NCI-H2171 treated with DMSO at 0.1 percent for 48 hours (cell line): Measurements from ENCODE around the gene CDC37L1.
"Not testable (repeated sequence)": the region's sequence is repeated elsewhere in the genome, so short reads cannot be mapped to it uniquely, and the experiment has no call there.

Source experiments
- DNase-seq: peaks from one replicate; lab custom pipeline; 2025; lab: John Stamatoyannopoulos, UW

The CDC37L1 gene

DNA sequence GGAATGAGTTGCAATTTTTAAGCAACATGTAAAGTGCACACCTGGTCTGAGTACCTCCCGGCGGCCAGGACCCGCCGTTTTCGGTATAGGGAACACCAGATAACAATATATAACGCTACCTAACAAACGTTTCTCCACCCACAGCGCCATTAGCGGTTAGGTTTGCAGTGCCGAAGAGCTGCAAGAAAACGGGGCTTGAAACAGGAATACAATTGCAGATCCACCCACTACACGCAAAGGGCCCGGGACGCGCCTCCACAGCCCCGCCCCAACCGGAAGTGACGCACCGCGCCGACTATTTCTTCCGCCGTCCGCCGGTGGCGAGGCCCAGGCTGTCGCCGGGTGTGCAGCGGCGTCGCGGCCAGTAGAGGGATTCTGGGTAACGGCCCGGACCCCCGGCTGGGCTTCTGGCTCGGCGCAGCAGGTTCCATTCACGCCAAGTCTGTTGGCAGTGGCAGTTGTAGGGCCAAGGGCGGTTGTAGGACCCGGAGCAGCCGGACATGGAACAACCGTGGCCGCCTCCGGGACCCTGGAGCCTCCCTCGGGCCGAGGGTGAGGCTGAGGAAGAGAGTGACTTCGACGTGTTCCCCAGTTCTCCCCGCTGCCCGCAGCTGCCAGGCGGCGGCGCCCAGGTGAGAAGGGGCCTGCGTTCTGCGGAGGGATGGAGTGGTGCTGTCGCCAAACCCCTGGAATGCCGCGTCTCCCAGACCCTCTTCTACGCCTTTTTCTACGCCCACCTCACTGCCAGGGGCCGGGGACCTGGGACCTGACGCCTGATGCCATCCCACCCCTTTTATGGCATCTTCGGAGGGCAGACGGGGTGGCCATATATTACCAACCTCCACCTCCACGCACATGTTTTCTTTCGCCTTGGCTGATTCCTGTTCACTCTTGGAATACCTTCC lies at the start of gene CDC37L1:
CDC37L1 (plus strand) TSS at position 302 of the 905 bp plus-strand sequence; CDS start at position 501, 199 bp downstream.
- peak; percentile 99 for DNase-seq

DNA sequence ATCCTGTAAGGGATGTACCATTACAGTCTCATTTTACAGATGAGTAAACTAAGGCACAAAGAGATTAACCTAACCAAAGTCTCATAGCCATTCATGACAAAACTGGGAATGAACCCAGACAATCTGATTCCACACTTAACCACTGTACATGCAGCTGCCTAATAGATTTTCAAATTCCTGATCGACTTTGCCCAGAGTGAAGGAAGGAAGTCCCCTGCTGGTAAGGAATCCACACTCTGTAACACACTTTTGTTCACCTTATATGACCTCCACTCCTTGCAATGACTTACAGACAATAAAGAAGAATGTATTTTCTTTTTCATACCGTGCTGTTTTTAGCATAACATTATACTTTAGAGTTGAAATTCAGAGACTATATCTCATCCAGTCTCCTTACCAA lies 48.5 kb upstream of the CDC37L1 start:
- DNase-seq = no peak

DNA sequence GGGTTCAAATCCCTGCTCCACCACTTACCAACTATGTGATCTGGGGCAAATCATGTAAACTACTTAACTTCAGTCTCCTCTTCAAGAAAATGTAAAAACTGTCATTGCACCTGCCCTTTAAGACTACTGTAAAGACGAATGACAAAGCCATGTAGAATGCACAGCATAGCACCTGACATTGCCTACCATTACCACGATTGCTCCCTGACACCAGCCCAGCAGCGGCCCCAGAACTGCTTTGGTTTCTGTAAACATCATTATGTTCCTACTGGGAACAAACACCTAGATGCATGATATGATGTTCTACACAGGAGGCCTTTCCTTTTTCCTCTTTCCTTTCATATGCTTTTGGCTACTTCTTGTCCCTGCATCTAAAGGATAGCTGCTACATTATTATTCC lies 40.4 kb upstream of the CDC37L1 start:
- no peak for DNase-seq

DNA sequence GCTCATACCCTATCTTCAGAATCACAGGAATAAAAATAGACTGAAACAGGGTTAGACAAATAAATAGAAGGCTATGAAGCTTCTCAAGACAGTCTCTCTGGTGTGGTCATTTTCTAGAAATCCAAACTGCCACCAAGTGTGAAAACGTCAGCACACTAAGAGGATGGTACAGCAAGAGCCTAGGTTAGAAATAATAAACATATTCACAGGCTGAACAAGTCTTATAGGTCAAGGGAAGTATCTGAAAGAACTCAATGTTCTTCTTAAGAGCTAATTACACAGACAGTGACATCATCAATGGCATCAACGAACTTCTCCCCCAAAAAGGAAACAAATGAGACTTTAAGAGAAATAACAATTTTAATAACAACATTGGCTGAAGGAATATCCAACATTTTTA lies 39.9 kb upstream of the CDC37L1 start:
- DNase-seq = no peak

- DNase-seq = peak; percentile 54
Measured at GRCh38 chr9:4640027-4640426, 39.3 kb upstream of the CDC37L1 start.

- DNase-seq = no peak
Measured at GRCh38 chr9:4642351-4642750, 37.0 kb upstream of the CDC37L1 start.

- no peak for DNase-seq
Measured at GRCh38 chr9:4654084-4654483, 25.3 kb upstream of the CDC37L1 start.

DNA sequence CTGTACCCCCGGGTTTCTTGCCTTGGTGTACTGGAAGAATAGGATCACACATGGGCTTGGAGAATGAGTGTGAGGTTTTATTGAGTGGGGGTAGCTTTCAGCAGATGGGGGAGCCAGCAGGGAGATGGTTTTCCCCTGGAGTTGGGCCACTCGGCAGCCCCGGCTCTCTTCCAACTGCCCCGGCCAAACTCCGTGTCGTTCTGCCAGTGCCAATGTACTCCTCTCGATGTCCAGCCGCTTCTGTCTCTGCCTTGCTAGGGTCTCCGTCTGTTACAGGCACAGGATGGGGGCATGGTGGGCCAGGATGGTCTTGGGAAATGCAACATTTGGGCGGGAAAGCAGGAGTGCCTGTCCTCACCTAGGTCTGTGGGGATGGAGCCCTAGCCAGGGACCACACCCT lies 24.8 kb upstream of the CDC37L1 start:
- DNase-seq = no peak

DNA sequence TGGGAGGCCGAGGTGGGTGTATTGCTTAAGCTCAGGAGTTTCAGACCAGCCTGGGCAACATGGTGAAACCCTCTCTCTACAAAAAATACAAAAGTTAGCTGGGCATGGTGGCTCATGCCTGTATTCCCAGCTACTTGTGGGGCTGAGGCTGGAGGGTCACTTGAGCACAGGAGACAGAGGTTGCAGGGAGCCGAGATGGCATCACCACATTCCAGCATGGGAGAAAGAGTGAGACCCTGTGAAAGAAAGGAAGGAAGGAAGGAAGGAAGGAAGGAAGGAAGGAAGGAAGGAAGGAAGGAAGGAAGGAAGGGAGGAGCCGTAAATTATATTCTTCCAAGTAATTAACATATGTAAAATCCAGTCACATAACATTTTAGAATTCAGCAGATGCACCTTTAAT lies 23.2 kb upstream of the CDC37L1 start:
- DNase-seq = not testable (repeated sequence)

GRCh38 chr9:4656621-4657020 lies 22.7 kb upstream of the CDC37L1 start:
- no peak for DNase-seq

- no peak for DNase-seq
Measured at GRCh38 chr9:4657426-4658159, 21.8 kb upstream of the CDC37L1 start.

GRCh38 chr9:4660665-4661064 lies 18.7 kb upstream of the CDC37L1 start:
- not testable (repeated sequence) for DNase-seq

GRCh38 chr9:4661165-4661564 lies 18.2 kb upstream of the CDC37L1 start:
- DNase-seq = peak; percentile 13

GRCh38 chr9:4661611-4662010 lies 17.8 kb upstream of the CDC37L1 start:
- DNase-seq = no peak

DNA sequence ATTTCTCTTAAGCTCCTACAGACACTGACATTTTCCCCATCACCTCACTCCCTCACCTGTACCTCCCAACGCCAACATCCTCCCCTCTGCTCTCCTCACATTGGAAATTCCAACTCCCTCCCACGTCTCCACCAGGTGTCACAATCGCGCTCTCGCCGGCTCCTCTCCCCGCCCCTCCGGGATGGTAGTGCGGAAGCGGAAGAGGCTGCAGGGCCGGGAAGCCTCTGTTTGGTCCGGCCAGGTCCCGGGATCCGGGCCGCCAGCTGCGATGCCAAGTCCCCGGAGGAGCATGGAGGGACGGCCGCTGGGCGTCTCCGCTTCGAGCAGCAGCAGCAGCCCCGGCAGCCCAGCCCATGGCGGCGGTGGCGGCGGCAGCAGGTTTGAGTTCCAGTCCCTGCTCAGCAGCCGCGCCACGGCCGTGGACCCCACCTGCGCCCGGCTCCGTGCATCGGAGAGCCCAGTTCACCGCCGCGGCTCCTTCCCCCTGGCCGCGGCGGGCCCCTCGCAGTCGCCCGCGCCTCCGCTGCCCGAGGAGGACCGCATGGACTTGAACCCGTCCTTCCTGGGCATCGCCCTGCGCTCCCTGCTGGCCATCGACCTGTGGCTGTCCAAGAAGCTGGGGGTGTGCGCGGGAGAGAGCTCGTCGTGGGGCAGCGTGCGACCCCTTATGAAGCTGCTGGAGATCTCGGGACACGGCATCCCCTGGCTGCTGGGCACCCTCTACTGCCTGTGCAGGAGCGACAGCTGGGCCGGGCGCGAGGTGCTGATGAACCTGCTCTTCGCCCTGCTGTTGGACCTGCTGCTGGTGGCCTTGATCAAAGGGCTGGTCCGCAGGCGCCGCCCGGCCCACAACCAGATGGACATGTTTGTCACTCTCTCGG lies 17.0 kb upstream of the CDC37L1 start, which contains the start of gene PLPP6:
PLPP6 (plus strand) TSS at position 187 of the 881 bp plus-strand sequence; CDS start at position 269, 82 bp downstream.
- DNase-seq = peak; percentile 98

DNA sequence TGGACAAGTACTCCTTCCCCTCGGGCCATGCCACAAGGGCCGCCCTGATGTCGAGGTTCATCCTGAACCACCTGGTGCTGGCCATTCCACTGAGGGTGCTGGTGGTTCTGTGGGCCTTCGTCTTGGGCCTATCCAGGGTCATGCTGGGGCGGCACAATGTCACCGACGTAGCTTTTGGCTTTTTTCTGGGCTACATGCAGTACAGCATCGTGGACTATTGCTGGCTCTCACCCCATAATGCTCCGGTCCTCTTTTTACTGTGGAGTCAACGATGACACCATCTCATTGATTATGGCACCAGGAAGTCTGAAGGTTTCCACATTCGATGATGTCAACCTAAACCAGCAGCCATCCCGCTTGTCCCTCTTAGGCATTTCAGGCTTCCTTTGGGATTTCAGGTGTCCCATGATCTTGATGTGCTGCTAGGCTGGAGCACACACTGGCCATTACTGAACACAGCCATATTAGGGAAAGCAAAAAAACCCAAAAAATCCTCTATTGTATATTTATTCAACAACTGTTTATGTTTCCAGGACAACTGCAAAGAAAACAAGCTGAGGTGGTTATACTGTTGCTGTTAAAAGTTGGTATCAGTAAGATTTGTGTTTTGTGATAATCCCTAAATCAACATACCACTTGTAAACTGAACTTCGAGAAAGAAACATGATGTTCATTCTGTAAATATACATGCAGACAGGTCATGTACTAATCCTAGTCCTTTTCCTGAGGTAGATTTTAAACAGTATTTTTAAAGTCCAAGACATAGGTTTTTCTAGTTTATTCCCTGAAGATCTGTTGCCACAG lies 16.2 kb upstream of the CDC37L1 start:
- DNase-seq = no peak

DNA sequence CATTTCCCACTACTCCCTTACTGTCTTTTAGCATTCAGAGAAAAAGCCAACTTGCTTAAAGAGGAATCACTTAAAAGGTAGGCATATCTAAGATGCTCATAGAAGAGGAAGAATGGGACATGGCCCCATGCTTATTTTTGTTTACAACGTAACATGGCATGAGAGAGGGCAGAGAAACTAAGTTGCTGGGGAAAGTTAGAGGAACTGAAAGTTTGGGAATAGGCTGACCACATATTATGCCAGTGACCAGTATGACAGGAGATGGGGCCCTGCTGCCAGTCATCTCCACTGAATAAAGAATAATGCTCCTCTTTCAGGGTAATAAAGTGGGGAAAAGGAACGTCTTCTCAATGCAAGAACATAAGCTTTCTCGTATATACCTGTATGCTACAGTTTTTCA lies 15.4 kb upstream of the CDC37L1 start:
- no peak for DNase-seq

- DNase-seq = no peak
Measured at GRCh38 chr9:4665357-4665756, 14.0 kb upstream of the CDC37L1 start.

DNA sequence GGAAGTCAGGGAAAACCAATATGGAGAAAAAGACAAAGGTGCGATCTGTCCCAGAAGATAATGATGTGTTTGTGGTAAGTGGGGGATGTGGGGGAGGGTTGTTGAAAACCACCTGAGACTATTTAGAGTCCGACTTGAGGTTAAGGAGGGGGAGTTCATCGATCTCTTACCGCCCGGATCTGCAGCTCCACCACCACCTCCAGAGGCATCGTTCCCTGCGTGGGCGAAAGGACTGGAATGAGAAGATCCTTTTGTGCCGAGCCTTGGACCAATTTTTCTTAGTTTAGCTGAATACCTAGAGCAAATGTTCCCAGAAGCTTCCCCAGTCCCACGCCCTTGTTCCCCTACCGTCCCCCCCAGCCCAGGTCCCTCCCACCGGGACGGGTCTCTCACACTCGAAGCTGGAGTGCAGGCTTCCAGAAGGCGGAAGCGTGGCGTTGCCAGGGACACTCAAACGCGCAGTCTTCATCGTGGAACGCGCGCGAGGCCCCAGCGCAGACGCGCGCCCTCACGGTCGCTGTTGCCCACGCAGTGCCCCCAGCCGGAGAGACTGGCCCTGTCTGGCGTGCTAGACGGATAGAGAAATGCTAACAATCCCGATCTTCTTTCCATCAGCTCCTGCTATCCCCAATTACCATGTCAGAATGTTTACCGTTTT lies 13.2 kb upstream of the CDC37L1 start, which contains the start of gene SPATA6L:
SPATA6L (minus strand) TSS at position 439 of the 658 bp plus-strand sequence; CDS start at position 209, 230 bp downstream.
- peak; percentile 80 for DNase-seq

DNA sequence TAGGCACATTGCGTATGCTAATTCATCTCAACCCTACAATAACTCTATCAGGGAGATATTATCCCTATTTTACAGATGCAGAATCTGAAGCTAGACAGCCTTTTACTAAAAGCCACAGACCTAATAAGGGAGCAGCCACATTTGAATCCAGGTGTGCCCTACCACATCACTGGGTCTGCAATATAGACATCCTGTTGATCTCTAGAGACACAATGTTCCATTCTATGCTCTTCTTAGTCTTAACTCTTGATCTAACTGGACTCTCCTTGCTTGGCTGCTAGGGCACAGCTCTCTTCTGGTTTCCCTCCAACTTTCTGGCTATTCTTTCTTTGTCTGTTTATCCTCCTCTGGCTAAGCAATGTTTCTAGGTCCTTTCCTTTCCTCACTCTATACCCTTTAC lies 11.7 kb upstream of the CDC37L1 start:
- no peak for DNase-seq
